C4-2B (cell line): ENCODE measurements around the gene MCEMP1.

Experiments
- H3K27ac ChIP-seq: fragments of 450-650 bp; 2 replicates; pipeline ENCODE4 v1.5.1; 2017
- ZFX ChIP-seq: fragments of 450-650 bp; IDR thresholded peaks from 2 replicates; pipeline ENCODE4 v1.6.1; 2017
- TF ChIP-seq, protein P1 (sequence below): fragments of 450-650 bp; conservative IDR thresholded peaks from 2 replicates; pipeline ENCODE4 v1.5.1; 2017; ENCODE audit warnings: mild to moderate bottlenecking

The MCEMP1 gene

DNA sequence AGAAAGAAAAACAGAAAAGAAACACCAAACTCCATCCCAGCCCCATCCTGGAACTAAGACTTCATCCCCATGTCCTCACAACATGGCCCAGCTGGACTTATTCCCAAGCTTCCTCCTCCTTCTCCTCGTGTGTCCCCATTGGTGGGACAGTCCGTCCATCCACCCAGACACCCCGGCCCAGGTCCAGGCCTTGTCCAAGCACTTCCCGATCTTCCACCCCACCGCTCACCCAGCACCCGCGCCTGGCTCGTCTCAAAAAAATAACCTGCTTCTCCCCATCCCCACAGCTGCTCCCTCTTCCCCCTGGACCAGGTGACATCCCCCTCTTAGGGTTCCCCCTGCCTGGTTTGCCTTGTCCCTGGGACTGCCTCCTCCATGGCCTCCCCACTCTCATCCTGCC, 26.4 kb downstream of the MCEMP1 start:
- no peak for TF ChIP-seq ZFX
- TF ChIP-seq, protein P1, sequence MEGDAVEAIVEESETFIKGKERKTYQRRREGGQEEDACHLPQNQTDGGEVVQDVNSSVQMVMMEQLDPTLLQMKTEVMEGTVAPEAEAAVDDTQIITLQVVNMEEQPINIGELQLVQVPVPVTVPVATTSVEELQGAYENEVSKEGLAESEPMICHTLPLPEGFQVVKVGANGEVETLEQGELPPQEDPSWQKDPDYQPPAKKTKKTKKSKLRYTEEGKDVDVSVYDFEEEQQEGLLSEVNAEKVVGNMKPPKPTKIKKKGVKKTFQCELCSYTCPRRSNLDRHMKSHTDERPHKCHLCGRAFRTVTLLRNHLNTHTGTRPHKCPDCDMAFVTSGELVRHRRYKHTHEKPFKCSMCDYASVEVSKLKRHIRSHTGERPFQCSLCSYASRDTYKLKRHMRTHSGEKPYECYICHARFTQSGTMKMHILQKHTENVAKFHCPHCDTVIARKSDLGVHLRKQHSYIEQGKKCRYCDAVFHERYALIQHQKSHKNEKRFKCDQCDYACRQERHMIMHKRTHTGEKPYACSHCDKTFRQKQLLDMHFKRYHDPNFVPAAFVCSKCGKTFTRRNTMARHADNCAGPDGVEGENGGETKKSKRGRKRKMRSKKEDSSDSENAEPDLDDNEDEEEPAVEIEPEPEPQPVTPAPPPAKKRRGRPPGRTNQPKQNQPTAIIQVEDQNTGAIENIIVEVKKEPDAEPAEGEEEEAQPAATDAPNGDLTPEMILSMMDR = no peak
- H3K27ac ChIP-seq = no peak overlapping the region

DNA sequence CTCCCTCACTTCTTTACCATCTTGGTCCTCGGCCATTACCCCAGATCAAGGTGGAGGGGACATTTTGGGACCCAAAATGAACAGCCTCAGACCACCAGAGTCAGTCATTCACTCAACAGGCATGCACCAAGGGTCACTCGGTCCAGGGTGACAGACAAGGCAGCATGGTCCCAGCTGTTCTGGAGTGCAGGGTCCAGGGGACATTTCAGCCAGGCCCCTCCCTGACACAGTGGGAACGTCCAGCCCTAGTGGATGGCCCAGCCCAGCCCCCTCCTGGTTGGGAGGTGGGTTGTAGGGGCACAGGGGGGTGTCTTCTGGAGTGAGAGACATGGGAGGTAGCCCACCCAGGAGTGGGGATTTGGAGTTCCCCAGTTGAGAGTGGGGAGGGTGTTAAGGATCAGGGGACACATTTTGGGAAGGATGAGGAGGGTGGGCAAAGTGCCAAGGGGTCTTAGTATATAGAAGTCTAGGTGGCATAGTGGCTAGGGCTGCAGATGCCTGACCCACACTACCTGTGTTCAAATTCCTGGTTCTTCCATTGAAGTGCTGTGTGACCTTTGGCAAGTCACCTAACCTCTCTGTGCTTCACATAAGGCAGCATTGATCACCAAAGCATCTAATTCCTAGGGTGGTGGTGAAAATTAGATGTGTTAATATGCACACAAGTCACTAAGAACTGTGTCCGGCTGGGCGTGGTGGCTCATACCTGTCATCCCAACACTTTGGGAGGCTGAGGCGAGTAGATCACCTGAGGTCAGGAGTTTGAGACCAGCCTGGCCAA, 27.6 kb downstream of the MCEMP1 start:
- no peak overlapping the region for H3K27ac ChIP-seq
- TF ChIP-seq, protein P1 = no peak
- TF ChIP-seq ZFX = no peak

DNA sequence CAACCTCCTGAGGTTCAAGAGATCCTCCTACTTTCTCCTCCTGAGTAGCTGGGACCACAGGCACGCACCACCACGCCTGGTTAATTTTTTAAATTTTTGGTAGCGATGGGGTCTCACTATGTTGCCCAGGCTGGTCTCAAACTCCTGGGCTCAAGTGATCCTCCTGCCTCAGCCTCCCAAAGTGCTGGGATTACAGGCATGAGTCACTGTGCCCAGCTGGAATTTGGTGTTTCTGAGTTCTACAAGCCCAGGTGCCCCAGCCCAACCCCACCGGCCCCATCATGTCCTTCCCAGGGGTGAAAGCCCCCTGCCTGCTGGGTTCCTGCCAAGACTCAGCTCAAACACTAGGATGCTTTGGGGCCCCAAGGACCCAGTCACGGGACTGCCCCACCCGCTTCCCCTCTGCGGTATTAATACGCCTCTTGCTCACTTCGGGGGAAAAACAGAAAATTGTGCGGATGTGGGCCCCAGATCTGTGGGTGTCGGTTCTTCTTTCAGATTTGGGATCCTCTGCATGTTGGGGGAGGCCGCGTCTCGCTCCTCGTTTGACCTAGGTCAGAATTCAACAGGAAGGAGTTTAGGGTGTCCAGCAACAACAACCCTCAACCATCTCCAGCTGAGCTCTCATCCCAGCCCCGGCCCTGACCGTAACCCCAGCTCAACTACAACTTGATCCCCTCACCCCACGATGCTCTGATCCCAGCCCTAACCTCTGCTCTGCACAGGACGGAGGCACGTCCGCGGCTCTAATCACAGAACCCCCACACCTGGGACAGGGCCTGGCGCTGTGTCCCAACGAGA, 28.7 kb downstream of the MCEMP1 start:
- H3K27ac ChIP-seq = no peak overlapping the region
- TF ChIP-seq ZFX = no peak
- TF ChIP-seq, protein P1 = no peak

DNA sequence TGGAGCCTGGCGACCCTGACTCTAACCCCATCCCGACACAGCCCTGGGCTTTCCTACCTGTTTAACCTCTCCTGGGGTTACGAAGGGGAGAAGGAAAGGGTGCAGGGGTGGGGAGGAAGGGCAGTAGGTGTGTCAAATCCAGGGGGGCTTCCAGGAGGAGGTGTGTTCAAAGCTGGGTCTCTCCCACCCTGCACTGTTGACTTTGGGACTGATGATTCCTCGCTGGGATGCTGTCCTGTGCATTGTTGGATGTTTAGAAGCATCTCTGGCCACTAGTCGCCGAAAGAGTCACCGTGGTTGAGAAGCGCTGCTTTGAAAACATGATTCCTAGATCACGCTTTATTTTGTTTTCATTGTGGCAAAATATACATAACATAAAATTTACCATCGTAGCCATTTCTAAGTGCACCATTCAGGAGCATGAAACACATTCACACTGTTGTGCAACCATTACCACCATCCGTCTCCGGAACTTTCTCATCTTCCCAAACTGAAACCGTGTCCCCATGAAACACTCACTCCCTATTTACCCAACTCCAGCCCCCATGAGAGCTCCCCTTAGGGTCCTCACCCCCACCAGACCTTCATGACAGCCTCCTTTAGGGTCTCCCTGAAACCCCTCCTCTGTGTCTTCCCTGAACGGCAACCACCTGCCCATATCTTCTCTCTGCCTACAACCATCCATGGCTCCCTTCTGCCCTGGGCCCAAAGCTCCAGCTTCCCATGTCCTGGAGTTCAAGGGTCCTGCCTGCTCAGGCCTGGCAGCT, 29.5 kb downstream of the MCEMP1 start:
- TF ChIP-seq, protein P1 = no peak
- no peak for TF ChIP-seq ZFX
- no peak overlapping the region for H3K27ac ChIP-seq

DNA sequence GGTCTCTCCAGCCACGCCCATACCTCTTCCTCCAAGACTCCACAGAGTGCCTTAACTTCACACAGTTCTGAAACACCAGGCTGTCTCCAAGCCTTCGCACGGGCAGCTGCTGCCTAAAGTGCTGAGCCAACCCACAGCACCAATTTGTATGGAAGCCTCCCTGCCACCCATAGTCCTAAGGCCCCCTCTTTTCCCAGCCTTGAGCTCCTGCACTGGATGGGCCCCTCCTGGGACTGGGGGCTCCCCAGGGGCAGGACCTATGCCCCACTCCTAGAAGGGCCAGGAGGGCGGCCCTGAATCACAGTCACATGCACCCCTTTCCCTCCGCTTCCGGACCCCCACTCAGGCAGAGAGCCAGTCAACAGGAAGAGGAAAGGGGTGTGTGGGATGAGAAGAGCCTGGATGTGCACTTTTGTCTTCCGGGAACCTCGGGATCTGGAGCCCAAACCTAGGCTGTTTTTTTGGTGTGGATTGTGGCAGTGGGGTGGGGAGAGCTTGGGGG, 30.1 kb downstream of the MCEMP1 start:
- no peak overlapping the region for H3K27ac ChIP-seq
- TF ChIP-seq, protein P1 = no peak
- no peak for TF ChIP-seq ZFX

DNA sequence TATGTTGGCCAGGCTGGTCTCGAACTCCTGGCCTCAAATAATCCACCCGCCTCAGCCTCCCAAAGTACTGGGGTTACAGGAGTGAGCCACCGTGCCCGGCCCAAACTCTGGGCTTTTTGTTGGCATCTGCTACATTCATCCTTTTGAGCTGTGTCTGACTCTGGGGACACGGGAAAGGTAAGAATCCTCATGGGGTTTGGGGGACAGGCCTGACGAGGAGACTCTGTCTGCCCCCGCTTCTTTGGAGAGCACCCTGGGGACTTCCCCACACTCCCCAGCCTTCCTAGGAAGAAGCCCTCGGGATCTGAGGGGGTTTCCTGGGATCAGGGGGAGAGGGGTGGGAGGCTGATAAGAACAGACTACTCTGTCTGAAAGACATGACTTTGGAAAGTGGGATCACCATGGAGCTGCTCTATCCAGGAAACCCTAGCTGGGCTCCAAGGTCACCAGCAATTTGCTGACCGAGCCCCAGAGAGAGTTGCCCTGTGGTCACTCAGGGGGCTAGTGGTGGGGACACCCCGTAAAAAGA, 33.1 kb downstream of the MCEMP1 start:
- TF ChIP-seq, protein P1 = no peak
- no peak for TF ChIP-seq ZFX
- no peak overlapping the region for H3K27ac ChIP-seq
